ENCODE results near the gene ACOT7.

GRCh38 chr1:6252374-6252710, 141.2 kb downstream of the ACOT7 start:
- TF ChIP-seq CTCF (conservative IDR thresholded peaks at IDR 0.05; ENCODE audit: low read length) (no peak), EZH2phosphoT487 (IDR thresholded peaks at IDR 0.05; ENCODE audit: borderline replicate concordance) (no peak)

All from Loucy (cell line).